Urinary bladder (tissue), 4 donors: ENCODE results near the gene ABCC8. TPM values are rescaled to one million over a fixed set of nuclear protein-coding genes. Genes with fewer than 3 reads are reported as not detected.

Experiments used
- DNase-seq: peaks from one replicate; pipeline ENCODE4 v3.0.0-alpha.2; 2015; ENCODE audit errors: extremely low spot score
- H3K27ac ChIP-seq: one replicate; pipeline ENCODE4 v1.5.1; 2013; ENCODE audit warnings: low read depth, mild to moderate bottlenecking, moderate library complexity
- H3K36me3 ChIP-seq: one replicate; pipeline ENCODE4 v1.6.1; 2013; ENCODE audit warnings: mild to moderate bottlenecking, moderate library complexity; ENCODE audit not compliant: insufficient read depth
- H3K4me1 ChIP-seq: one replicate; pipeline ENCODE4 v1.6.1; 2013; ENCODE audit warnings: mild to moderate bottlenecking, moderate library complexity; ENCODE audit not compliant: insufficient read depth
- H3K4me3 ChIP-seq: one replicate; pipeline ENCODE4 v1.5.1; 2013; ENCODE audit warnings: low read depth, low read length
- WGBS: extraction: QIAGEN DNeasy Blood & Tissue Kit; methylation state at CpG from one replicate; pipeline ENCODE4 v1.1.7; 2013; 5-methylcytosine and 5-hydroxymethylcytosine counted together
- polyA plus RNA-seq: library from polyadenylated mRNA; stranded (reverse); fragments of 200-250 nt; gene quantifications from one replicate; pipeline ENCODE4 v1.2.3, GENCODE V29; 2013
- total RNA-seq: library from RNA; depleted of rRNA; stranded (reverse); fragments of >200 nt; gene quantifications from one replicate; pipeline ENCODE4 v1.2.3, GENCODE V29; 2014
- donor health status: healthy with polysubstance abuse.
- donor health status: healthy.

Gene ABCC8
- total and polyA plus RNA-seq, 2 donors, result 0.39 to 8.7 TPM

- no peak overlapping the region for H3K27ac ChIP-seq
- WGBS, result 28% methylated on average over 2 of the region's 2 CpGs
- no peaks in the 10 kb centered on the region for H3K4me1 ChIP-seq
- H3K36me3 ChIP-seq, result no peaks in the 10 kb centered on the region
- DNase-seq, result no peak
- H3K4me3 ChIP-seq, result no peak overlapping the region
These were observed 35.5 kb upstream of the ABCC8 start for GRCh38 chr11:17512101-17512500.

DNA sequence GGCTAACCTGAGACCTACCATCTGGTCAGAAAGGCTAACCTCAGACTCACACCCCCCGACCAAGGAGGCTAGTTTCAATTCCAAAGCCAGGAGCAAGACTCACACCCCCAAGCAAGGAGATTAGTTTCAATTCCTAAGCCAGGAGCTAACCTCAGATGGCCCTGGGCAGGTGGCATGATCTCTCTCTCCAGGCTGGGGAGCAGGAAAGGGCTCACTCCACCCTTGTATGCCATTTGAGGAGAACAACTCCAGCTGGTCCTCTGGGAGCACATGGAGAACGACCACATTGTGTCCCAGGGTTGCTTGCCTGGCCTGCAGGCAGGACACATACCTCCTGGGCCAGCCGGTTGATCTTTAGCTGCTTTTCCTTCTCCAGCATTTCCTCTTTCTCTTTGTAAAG, 34.9 kb upstream of the ABCC8 start:
- Histone ChIP-seq H3K27ac (no peak overlapping the region), H3K4me1 (no peaks in the 10 kb centered on the region), H3K36me3 (no peaks in the 10 kb centered on the region), H3K4me3 (no peak overlapping the region)
- DNase-seq, result no peak
- 61% methylated on average over 3 of the region's 3 CpGs for WGBS

DNA sequence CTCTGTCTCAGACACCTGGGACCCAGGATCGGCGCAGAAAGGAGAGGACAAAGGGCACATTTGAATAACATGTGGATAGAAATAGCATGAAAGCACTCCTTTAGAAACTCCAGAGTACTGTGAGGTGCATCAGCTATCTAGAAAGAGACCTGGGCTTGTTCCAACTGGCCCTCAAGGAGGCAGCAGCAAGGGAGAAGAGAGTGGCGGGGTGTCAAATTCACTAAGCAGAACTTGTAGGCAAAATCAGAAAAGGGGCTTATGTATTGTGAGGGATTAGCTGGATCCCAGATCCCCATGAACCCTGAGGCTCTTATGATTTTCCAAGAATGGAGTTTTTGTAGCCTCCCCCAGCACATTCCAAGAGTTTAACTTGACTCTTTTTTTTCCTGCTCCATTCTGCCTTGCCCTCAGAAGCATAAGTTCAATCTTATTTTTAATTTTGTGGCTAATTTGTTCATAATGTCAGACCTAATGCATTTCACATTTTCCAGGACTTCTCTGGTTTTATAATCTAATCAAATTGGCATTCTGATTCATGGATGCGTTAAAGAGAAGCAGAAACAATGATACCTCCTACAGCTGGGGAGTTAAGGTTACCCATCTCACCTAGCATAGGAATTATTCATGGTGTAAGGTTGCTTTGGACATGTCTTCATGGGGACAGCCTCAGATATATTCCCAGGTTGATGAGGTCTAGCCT, 34.0 kb upstream of the ABCC8 start:
- 84% methylated on average over 4 of the region's 4 CpGs for WGBS
- Histone ChIP-seq H3K4me1 (no peaks in the 10 kb centered on the region), H3K27ac (no peak overlapping the region), H3K36me3 (no peaks in the 10 kb centered on the region), H3K4me3 (no peak overlapping the region)
- no peak for DNase-seq

DNA sequence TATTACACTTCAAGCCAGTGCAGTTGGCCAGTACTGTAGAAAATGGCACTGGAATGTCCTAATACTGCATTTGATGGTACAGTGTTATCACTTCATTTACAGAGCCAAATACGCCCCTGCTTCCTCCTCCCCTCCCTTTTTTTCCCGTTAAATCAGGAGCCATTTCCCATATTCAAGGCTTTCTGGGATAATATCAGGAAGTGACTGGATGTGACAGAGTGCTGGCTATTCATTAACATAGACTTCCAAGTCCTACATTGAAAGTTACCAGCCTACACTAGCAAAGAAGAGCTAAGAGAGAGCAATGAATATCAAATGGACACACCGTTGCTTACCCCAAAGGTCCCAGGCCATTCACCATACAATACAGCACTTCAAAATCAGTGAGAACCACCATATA, 32.1 kb upstream of the ABCC8 start:
- Histone ChIP-seq H3K27ac (no peak overlapping the region), H3K4me3 (no peak overlapping the region), H3K4me1 (no peaks in the 10 kb centered on the region), H3K36me3 (no peaks in the 10 kb centered on the region)
- 51% methylated on average over 3 of the region's 3 CpGs for WGBS
- DNase-seq, result no peak

- Histone ChIP-seq H3K27ac (no peak overlapping the region), H3K36me3 (no peaks in the 10 kb centered on the region), H3K4me1 (no peaks in the 10 kb centered on the region), H3K4me3 (no peak overlapping the region)
- WGBS, result 33% methylated on average over 3 of the region's 3 CpGs
- DNase-seq, result no peak
These were observed 31.7 kb upstream of the ABCC8 start for GRCh38 chr11:17508306-17508705.

DNA sequence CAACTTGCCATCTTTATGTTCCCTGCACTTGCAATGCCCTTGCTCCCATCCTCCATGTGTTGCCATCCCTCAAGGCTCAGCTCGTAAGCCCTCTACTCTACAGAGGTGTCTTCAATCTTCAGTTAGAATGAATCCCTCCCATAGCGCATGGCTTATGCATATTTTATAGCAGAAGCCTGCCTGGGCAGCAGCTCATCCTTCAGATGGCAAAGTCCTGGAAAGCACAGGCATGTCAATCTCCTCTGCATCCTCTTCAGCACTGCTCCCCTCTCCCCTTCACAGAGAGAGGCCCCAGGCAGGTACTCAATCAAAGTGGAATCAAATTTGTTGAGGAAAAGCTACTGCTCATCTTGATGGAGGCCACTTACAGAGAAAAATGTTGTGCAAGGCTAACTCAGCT, 31.1 kb upstream of the ABCC8 start:
- H3K27ac ChIP-seq, result no peak overlapping the region
- whole genome bisulfite sequencing, result 83% methylated on average over 2 of the region's 2 CpGs
- H3K36me3 ChIP-seq, result no peaks in the 10 kb centered on the region
- H3K4me3 ChIP-seq, result no peak overlapping the region
- H3K4me1 ChIP-seq, result no peaks in the 10 kb centered on the region
- no peak for DNase-seq

DNA sequence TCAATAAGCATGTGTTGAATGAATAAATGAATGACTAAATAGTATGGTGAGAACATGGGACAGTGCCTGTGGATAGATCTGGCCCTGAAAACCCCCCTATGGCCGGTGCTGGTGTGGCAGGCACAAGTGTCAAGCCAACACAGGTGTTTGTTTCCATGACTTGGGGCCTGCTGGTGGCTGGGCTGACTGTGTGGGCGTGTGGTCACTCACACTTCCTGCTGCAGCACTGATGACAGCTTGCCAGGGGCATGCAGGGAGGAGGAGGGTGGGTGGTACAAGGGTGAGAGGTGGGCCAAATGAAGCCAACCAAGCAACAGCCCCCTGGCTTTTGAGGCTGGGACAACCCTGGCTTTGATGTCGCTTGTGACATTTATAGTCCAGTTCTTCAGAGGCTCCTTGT, 30.3 kb upstream of the ABCC8 start:
- Histone ChIP-seq H3K27ac (no peak overlapping the region), H3K4me3 (no peak overlapping the region), H3K4me1 (no peaks in the 10 kb centered on the region), H3K36me3 (no peaks in the 10 kb centered on the region)
- no peak for DNase-seq
- 69% methylated on average over 3 of the region's 3 CpGs for WGBS

- Histone ChIP-seq H3K27ac (no peak overlapping the region), H3K4me1 (no peaks in the 10 kb centered on the region), H3K4me3 (no peak overlapping the region), H3K36me3 (no peaks in the 10 kb centered on the region)
- DNase-seq, result no peak
- WGBS, result 87% methylated on average over 6 of the region's 6 CpGs
These were observed 29.7 kb upstream of the ABCC8 start for GRCh38 chr11:17506314-17506713.

DNA sequence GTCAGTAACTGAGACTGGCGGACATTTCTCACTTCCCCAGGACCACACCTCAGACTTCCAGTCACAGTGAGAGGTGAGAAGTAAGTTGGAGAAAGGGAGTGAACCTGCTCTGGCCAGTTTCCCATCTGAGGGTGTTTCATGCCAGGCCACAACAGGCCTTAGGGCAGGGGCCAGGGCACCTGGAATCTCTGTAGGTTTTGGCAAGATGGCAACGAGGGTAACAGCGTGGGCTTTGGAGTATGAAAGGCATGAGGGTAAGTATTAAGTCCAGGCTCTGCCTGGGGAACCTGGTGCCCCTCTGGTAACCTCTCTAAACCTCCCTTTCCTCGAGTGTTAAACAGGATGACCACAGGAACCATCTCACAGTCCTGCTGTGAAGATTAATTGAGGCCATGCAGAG, 28.5 kb upstream of the ABCC8 start:
- Histone ChIP-seq H3K4me1 (no peaks in the 10 kb centered on the region), H3K36me3 (no peaks in the 10 kb centered on the region), H3K27ac (no peak overlapping the region), H3K4me3 (no peak overlapping the region)
- DNase-seq, result no peak
- 84% methylated on average over 4 of the region's 4 CpGs for WGBS

- Histone ChIP-seq H3K4me3 (no peak overlapping the region), H3K4me1 (no peaks in the 10 kb centered on the region), H3K36me3 (no peaks in the 10 kb centered on the region), H3K27ac (no peak overlapping the region)
- WGBS, result 31% methylated on average over 9 of the region's 9 CpGs
- no peak for DNase-seq
These were observed 27.9 kb upstream of the ABCC8 start for GRCh38 chr11:17504330-17505107.

- 88% methylated on average over 4 of the region's 4 CpGs for WGBS
- Histone ChIP-seq H3K4me3 (no peak overlapping the region), H3K4me1 (no peaks in the 10 kb centered on the region), H3K36me3 (no peaks in the 10 kb centered on the region), H3K27ac (no peak overlapping the region)
- no peak for DNase-seq
These were observed 26.0 kb upstream of the ABCC8 start for GRCh38 chr11:17502630-17503029.

GRCh38 chr11:17500673-17501072, 24.0 kb upstream of the ABCC8 start:
- 93% methylated on average over 12 of the region's 12 CpGs for WGBS
- no peak overlapping the region for H3K27ac ChIP-seq
- H3K4me3 ChIP-seq, result no peak overlapping the region
- no peak for DNase-seq
- H3K4me1 ChIP-seq, result no peaks in the 10 kb centered on the region
- H3K36me3 ChIP-seq, result no peaks in the 10 kb centered on the region

GRCh38 chr11:17498475-17498874, 21.8 kb upstream of the ABCC8 start:
- DNase-seq, result no peak
- H3K4me1 ChIP-seq, result no peaks in the 10 kb centered on the region
- H3K36me3 ChIP-seq, result no peaks in the 10 kb centered on the region
- no peak overlapping the region for H3K27ac ChIP-seq
- H3K4me3 ChIP-seq, result no peak overlapping the region
- WGBS, result 72% methylated on average over 5 of the region's 5 CpGs

DNA sequence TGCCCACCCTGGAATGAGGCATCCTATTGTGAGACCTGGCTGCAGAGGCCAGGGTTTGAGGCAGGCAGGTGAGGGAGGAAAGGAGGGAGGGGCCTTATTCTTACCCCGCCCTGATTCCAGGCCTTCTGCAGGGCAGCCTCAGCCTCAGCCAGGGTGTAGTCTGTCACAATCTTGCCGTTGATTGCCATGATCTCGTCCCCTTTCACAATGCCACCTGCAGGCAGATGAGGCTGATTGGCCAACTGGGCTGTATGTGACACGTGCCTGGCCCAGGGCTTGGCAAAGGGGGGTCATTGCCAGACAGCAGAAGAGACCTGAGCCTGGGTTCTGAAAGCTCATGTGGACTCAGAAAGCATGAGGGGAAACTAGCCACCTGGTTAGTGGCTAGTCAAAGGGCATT, 21.4 kb upstream of the ABCC8 start:
- WGBS, result 55% methylated on average over 4 of the region's 4 CpGs
- Histone ChIP-seq H3K27ac (no peak overlapping the region), H3K4me1 (no peaks in the 10 kb centered on the region), H3K36me3 (no peaks in the 10 kb centered on the region), H3K4me3 (no peak overlapping the region)
- DNase-seq, result no peak
